GM21367 (cell line): ENCODE results near the gene BOD1.

ENCODE experiments used
- ATAC-seq: cut with Tn5 transposase; IDR thresholded peaks from one replicate; pipeline ENCODE4 v1.9.1; 2021; ENCODE audit not compliant: unreplicated experiment

The BOD1 gene

GRCh38 chr5:173616577-173617118, at the start of gene BOD1:
Gene BOD1, minus strand, starts transcription at chr5:173616650. Its CDS starts 214 bp downstream, at chr5:173616436.
- peak; percentile 92 for ATAC-seq

- no peak for ATAC-seq
Measured at GRCh38 chr5:173665326-173665725, 48.9 kb upstream of the BOD1 start.

- no peak for ATAC-seq
Measured at GRCh38 chr5:173664154-173664526, 47.7 kb upstream of the BOD1 start.

- no peak for ATAC-seq
Measured at GRCh38 chr5:173663352-173664153, 47.1 kb upstream of the BOD1 start.

GRCh38 chr5:173662581-173663351, 46.3 kb upstream of the BOD1 start:
- no peak for ATAC-seq

GRCh38 chr5:173660481-173661280, 44.2 kb upstream of the BOD1 start:
- ATAC-seq = no peak

GRCh38 chr5:173659423-173659822, 43.0 kb upstream of the BOD1 start:
- ATAC-seq = no peak

GRCh38 chr5:173657741-173658356, 41.4 kb upstream of the BOD1 start:
- no peak for ATAC-seq

- no peak for ATAC-seq
Measured at GRCh38 chr5:173655196-173655797, 38.8 kb upstream of the BOD1 start.

- ATAC-seq = no peak
Measured at GRCh38 chr5:173653822-173654523, 37.5 kb upstream of the BOD1 start.

GRCh38 chr5:173648308-173648866, 31.9 kb upstream of the BOD1 start:
- no peak for ATAC-seq

GRCh38 chr5:173646692-173647091, 30.2 kb upstream of the BOD1 start:
- ATAC-seq = no peak

GRCh38 chr5:173645890-173646574, 29.6 kb upstream of the BOD1 start:
- ATAC-seq = no peak

GRCh38 chr5:173645437-173645807, 29.0 kb upstream of the BOD1 start:
- no peak for ATAC-seq

GRCh38 chr5:173644673-173645436, 28.4 kb upstream of the BOD1 start:
- ATAC-seq = no peak

- ATAC-seq = peak; percentile 66
Measured at GRCh38 chr5:173643964-173644363, 27.5 kb upstream of the BOD1 start.

- ATAC-seq = no peak
Measured at GRCh38 chr5:173642895-173643481, 26.5 kb upstream of the BOD1 start.
